Neuronal stem cell (in vitro differentiated cells): ENCODE data around the gene TRIM69.

Experiments
- DNase-seq: peaks from one replicate; pipeline ENCODE4 v3.0.0-alpha.2; 2013; ENCODE audit warnings: low spot score
- H2AFZ ChIP-seq: one replicate; pipeline ENCODE4 v1.6.1; 2013; ENCODE audit warnings: mild to moderate bottlenecking, low read length, inconsistent platforms
- H2AK5ac ChIP-seq: 2 replicates; pipeline ENCODE4 v1.6.1; 2013; ENCODE audit warnings: low read depth, mild to moderate bottlenecking, inconsistent platforms, low read length, moderate library complexity, mixed read lengths
- H2BK120ac ChIP-seq: 2 replicates; pipeline ENCODE4 v1.6.1; 2013; ENCODE audit warnings: low read depth, mild to moderate bottlenecking, inconsistent platforms, low read length, moderate library complexity, mixed read lengths
- H2BK12ac ChIP-seq: one replicate; pipeline ENCODE4 v1.6.1; 2013; ENCODE audit warnings: low read length, inconsistent platforms
- H2BK15ac ChIP-seq: 2 replicates; pipeline ENCODE4 v1.6.1; 2013; ENCODE audit warnings: mild to moderate bottlenecking, low read length, inconsistent platforms, mixed read lengths
- H2BK5ac ChIP-seq: one replicate; pipeline ENCODE4 v1.6.1; 2013; ENCODE audit warnings: inconsistent platforms, mild to moderate bottlenecking, low read length, moderate library complexity
- H3K14ac ChIP-seq: one replicate; pipeline ENCODE4 v1.6.1; 2013; ENCODE audit warnings: low read length, inconsistent platforms
- H3K18ac ChIP-seq: 2 replicates; pipeline ENCODE4 v1.6.1; 2013; ENCODE audit warnings: low read length, inconsistent platforms
- H3K23ac ChIP-seq: 2 replicates; pipeline ENCODE4 v1.6.1; 2013; ENCODE audit warnings: low read depth, mild to moderate bottlenecking, mixed read lengths, low read length, inconsistent platforms; ENCODE audit not compliant: poor library complexity
- H3K27ac ChIP-seq: replicated peaks from 3 replicates; pipeline ENCODE4 v1.5.1; 2013; ENCODE audit warnings: low read length, inconsistent platforms
- H3K27me3 ChIP-seq, 3 experiments: 2 replicates each; pipeline ENCODE4 v1.6.1; 2013; ENCODE audit warnings: low read length in 3 of 3, mild to moderate bottlenecking in 2 of 3, inconsistent platforms in 1 of 3, low read depth in 1 of 3, mixed read lengths in 1 of 3, moderate library complexity in 1 of 3; ENCODE audit not compliant: control insufficient read depth in 3 of 3, insufficient read depth in 3 of 3
- H3K36me3 ChIP-seq, 2 donors: replicated peaks in 1 of 2; 2 replicates each; pipeline ENCODE4 v1.6.1; 2013; ENCODE audit warnings: low read length in 2 of 2; ENCODE audit not compliant: control insufficient read depth in 2 of 2, insufficient read depth in 2 of 2
- H3K4ac ChIP-seq: 2 replicates; pipeline ENCODE4 v1.6.1; 2013; ENCODE audit warnings: inconsistent platforms, mild to moderate bottlenecking, low read length, moderate library complexity
- H3K4me1 ChIP-seq, 2 donors: 1 replicate in 1 of 2; 2 replicates in 1 of 2; pipeline ENCODE4 v1.6.1; 2013; ENCODE audit warnings: low read length in 2 of 2, low read depth in 1 of 2; ENCODE audit not compliant: control insufficient read depth in 2 of 2, insufficient read depth in 1 of 2
- H3K4me2 ChIP-seq: one replicate; pipeline ENCODE4 v1.6.1; 2013; ENCODE audit warnings: mild to moderate bottlenecking, low read length, inconsistent platforms; ENCODE audit not compliant: insufficient read depth, poor library complexity, severe bottlenecking
- H3K4me3 ChIP-seq, 2 donors: 2 replicates each; pipeline ENCODE4 v1.5.1; 2013; ENCODE audit warnings: low read length in 2 of 2, mild to moderate bottlenecking in 2 of 2, inconsistent platforms in 1 of 2, moderate library complexity in 1 of 2
- H3K79me1 ChIP-seq: one replicate; pipeline ENCODE4 v1.6.1; 2013; ENCODE audit warnings: low read depth, mild to moderate bottlenecking, inconsistent platforms, low read length, moderate library complexity
- H3K9ac ChIP-seq: one replicate; pipeline ENCODE4 v1.6.1; 2013; ENCODE audit warnings: mild to moderate bottlenecking, low read depth, low read length, inconsistent platforms; ENCODE audit not compliant: poor library complexity
- H3K9me3 ChIP-seq, 2 donors: replicated peaks in 1 of 2; 2 replicates each; pipeline versions ENCODE3 to v1.6.1; 2013; ENCODE audit warnings: low read length in 2 of 2, mild to moderate bottlenecking in 2 of 2, inconsistent platforms in 1 of 2, low read depth in 1 of 2, mixed read lengths in 1 of 2, moderate library complexity in 1 of 2; ENCODE audit not compliant: control insufficient read depth in 2 of 2, insufficient read depth in 1 of 2
- H4K8ac ChIP-seq: one replicate; pipeline ENCODE4 v1.6.1; 2013; ENCODE audit warnings: low read depth, mild to moderate bottlenecking, inconsistent platforms, low read length, moderate library complexity
- H4K91ac ChIP-seq: one replicate; pipeline ENCODE4 v1.6.1; 2013; ENCODE audit warnings: low read length, low read depth, mild to moderate bottlenecking, inconsistent platforms; ENCODE audit not compliant: poor library complexity
- WGBS, 2 donors: extraction: QIAGEN DNeasy Blood & Tissue Kit; methylation state at CpG; one replicate each; pipeline ENCODE4 v1.1.7; 2013; ENCODE audit warnings: missing lambda C conversion rate in 2 of 2, mixed read lengths in 1 of 2; ENCODE audit not compliant: insufficient read length in 2 of 2, insufficient replicate concordance in 1 of 2; ENCODE audit errors: extremely low coverage in 2 of 2; 5-methylcytosine and 5-hydroxymethylcytosine counted together

The TRIM69 gene

DNA sequence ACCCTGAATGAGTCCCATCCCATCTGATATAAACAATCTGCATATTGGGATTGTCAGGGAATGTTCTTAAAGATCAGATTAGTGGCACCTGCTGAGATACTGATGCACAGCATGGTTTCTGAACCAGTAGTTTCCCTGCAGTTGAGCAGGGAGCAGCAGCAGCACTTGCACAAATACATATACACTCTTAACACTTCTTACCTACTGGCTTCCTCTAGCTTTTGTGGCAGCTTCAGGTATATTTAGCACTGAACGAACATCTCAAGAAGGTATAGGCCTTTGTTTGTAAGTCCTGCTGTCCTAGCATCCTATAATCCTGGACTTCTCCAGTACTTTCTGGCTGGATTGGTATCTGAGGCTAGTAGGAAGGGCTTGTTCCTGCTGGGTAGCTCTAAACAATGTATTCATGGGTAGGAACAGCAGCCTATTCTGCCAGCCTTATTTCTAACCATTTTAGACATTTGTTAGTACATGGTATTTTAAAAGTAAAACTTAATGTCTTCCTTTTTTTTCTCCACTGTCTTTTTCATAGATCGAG is 20.5 kb upstream of the TRIM69 start:
- H3K79me1 ChIP-seq: no peaks in the 10 kb centered on the region
- no peak overlapping the region for H2AK5ac ChIP-seq
- no peak overlapping the region for H2BK5ac ChIP-seq
- H2AFZ ChIP-seq: no peak overlapping the region
- no peak overlapping the region for H3K18ac ChIP-seq
- no peak overlapping the region for H4K91ac ChIP-seq
- no peak overlapping the region for H3K4me2 ChIP-seq
- H3K27ac ChIP-seq: no peak overlapping the region
- no peak overlapping the region for H3K9ac ChIP-seq
- peaks cover 0 to 11% of the 10 kb centered on the region in 2 donors for H3K4me1 ChIP-seq
- peaks cover 0 to 9% (median 0%) of the 10 kb centered on the region in 3 experiments for H3K27me3 ChIP-seq
- no peak overlapping the region for H3K23ac ChIP-seq
- DNase-seq: no peak
- no peak overlapping the region for H3K4me3 ChIP-seq
- no CpG with 5 or more reads among the region's 2 CpGs for WGBS, 2 donors
- no peak overlapping the region for H3K14ac ChIP-seq
- H3K4ac ChIP-seq: no peak overlapping the region
- no peak overlapping the region for H2BK12ac ChIP-seq
- no peak overlapping the region for H2BK120ac ChIP-seq
- H4K8ac ChIP-seq: no peak overlapping the region
- no peaks in the 10 kb centered on the region for H3K9me3 ChIP-seq
- H3K36me3 ChIP-seq: peaks cover 3 to 39% of the 10 kb centered on the region in 2 donors
- no peak overlapping the region for H2BK15ac ChIP-seq

GRCh38 chr15:44716983-44717602 is 19.2 kb upstream of the TRIM69 start:
- no peak overlapping the region for H3K4me3 ChIP-seq
- no peak overlapping the region for H3K4me2 ChIP-seq
- no peak overlapping the region for H3K23ac ChIP-seq
- H3K27ac ChIP-seq: no peak overlapping the region
- no peaks in the 10 kb centered on the region for H3K79me1 ChIP-seq
- peaks cover 3 to 39% of the 10 kb centered on the region in 2 donors for H3K36me3 ChIP-seq
- H2BK12ac ChIP-seq: no peak overlapping the region
- H4K91ac ChIP-seq: no peak overlapping the region
- H3K4me1 ChIP-seq: peaks cover 0 to 9% of the 10 kb centered on the region in 2 donors
- no peak overlapping the region for H2BK120ac ChIP-seq
- no peak overlapping the region for H2BK5ac ChIP-seq
- H3K14ac ChIP-seq: no peak overlapping the region
- WGBS, 2 donors: no CpG with 5 or more reads among the region's 2 CpGs
- H3K4ac ChIP-seq: no peak overlapping the region
- H4K8ac ChIP-seq: no peak overlapping the region
- no peaks in the 10 kb centered on the region for H3K9me3 ChIP-seq
- no peak for DNase-seq
- H3K18ac ChIP-seq: no peak overlapping the region
- H2AFZ ChIP-seq: no peak overlapping the region
- peaks cover 0 to 6% (median 0%) of the 10 kb centered on the region in 3 experiments for H3K27me3 ChIP-seq
- H2AK5ac ChIP-seq: no peak overlapping the region
- no peak overlapping the region for H3K9ac ChIP-seq
- no peak overlapping the region for H2BK15ac ChIP-seq

GRCh38 chr15:44718180-44718926 is 18.0 kb upstream of the TRIM69 start:
- H3K9ac ChIP-seq: no peak overlapping the region
- peaks cover 3 to 39% of the 10 kb centered on the region in 2 donors for H3K36me3 ChIP-seq
- no peaks in the 10 kb centered on the region for H3K79me1 ChIP-seq
- H3K4ac ChIP-seq: no peak overlapping the region
- H4K8ac ChIP-seq: no peak overlapping the region
- no peak overlapping the region for H3K27ac ChIP-seq
- no peak overlapping the region for H3K18ac ChIP-seq
- H2AFZ ChIP-seq: no peak overlapping the region
- no peak overlapping the region for H2BK12ac ChIP-seq
- no peaks in the 10 kb centered on the region for H3K4me1 ChIP-seq
- no peak overlapping the region for H3K23ac ChIP-seq
- no peak overlapping the region for H3K4me3 ChIP-seq
- no peak overlapping the region for H2BK120ac ChIP-seq
- no peak overlapping the region for H4K91ac ChIP-seq
- no peaks in the 10 kb centered on the region for H3K9me3 ChIP-seq
- no peak overlapping the region for H3K14ac ChIP-seq
- no peaks in the 10 kb centered on the region for H3K27me3 ChIP-seq
- no peak overlapping the region for H2BK5ac ChIP-seq
- H2AK5ac ChIP-seq: no peak overlapping the region
- no CpG with 5 or more reads among the region's 4 CpGs for WGBS, 2 donors
- DNase-seq: no peak
- H2BK15ac ChIP-seq: no peak overlapping the region
- no peak overlapping the region for H3K4me2 ChIP-seq

- H2AK5ac ChIP-seq: no peak overlapping the region
- no peak overlapping the region for H2BK15ac ChIP-seq
- no peak for DNase-seq
- H3K9me3 ChIP-seq: no peaks in the 10 kb centered on the region
- no peak overlapping the region for H2AFZ ChIP-seq
- no CpG with 5 or more reads among the region's 8 CpGs for WGBS, 2 donors
- peaks cover 3 to 39% of the 10 kb centered on the region in 2 donors for H3K36me3 ChIP-seq
- H3K14ac ChIP-seq: no peak overlapping the region
- no peaks in the 10 kb centered on the region for H3K4me1 ChIP-seq
- H2BK5ac ChIP-seq: no peak overlapping the region
- no peak overlapping the region for H3K9ac ChIP-seq
- no peak overlapping the region for H3K4ac ChIP-seq
- no peak overlapping the region for H4K8ac ChIP-seq
- H2BK120ac ChIP-seq: no peak overlapping the region
- H3K4me2 ChIP-seq: no peak overlapping the region
- no peak overlapping the region for H2BK12ac ChIP-seq
- no peak overlapping the region for H4K91ac ChIP-seq
- no peaks in the 10 kb centered on the region for H3K27me3 ChIP-seq
- H3K27ac ChIP-seq: no peak overlapping the region
- no peak overlapping the region for H3K23ac ChIP-seq
- no peak overlapping the region for H3K18ac ChIP-seq
- no peak overlapping the region for H3K4me3 ChIP-seq
- H3K79me1 ChIP-seq: no peaks in the 10 kb centered on the region
Measured at GRCh38 chr15:44718927-44719292, 17.4 kb upstream of the TRIM69 start.
